OCI-LY3 (cell line): ENCODE data around the gene LIPC.

Experiments used
- H2AFZ ChIP-seq: fragments of 200-600, 300-600 bp; shearing (Covaris generic); 2 replicates; pipeline ENCODE4 v1.6.0; 2014; ENCODE audit warnings: antibody characterized with exemption, low read depth, low read length
- H3K27ac ChIP-seq: fragments of 200-600, 300-600 bp; sonication (generic); 2 replicates; pipeline ENCODE4 v1.5.1; 2014; ENCODE audit warnings: mild to moderate bottlenecking, low read length, moderate library complexity, mixed read lengths
- H3K27me3 ChIP-seq: fragments of 200-600, 300-600 bp; sonication (generic); 2 replicates; pipeline ENCODE4 v1.6.1; 2014; ENCODE audit warnings: low read depth, low read length, mixed read lengths
- H3K36me3 ChIP-seq: fragments of 200-600, 300-600 bp; sonication (generic); replicated peaks from 2 replicates; pipeline ENCODE3; 2014; ENCODE audit warnings: low read depth, low read length, mixed read lengths
- H3K4me1 ChIP-seq: fragments of 300-600, 200-600 bp; sonication (generic); 2 replicates; pipeline ENCODE4 v1.6.1; 2014; ENCODE audit warnings: low read length, mixed read lengths
- H3K4me2 ChIP-seq: fragments of 200-600, 300-600 bp; sonication (generic); 2 replicates; pipeline ENCODE4 v1.6.1; 2014; ENCODE audit warnings: low read length, mixed read lengths
- H3K4me3 ChIP-seq: fragments of 300-600, 200-600 bp; sonication (generic); 2 replicates; pipeline ENCODE4 v1.5.1; 2014; ENCODE audit warnings: antibody characterized with exemption, mild to moderate bottlenecking, low read length, moderate library complexity
- H3K79me2 ChIP-seq: fragments of 300-600, 200-600 bp; shearing (Covaris generic); 2 replicates; pipeline ENCODE4 v1.6.1; 2014; ENCODE audit warnings: mild to moderate bottlenecking, low read length, mixed read lengths
- H3K9ac ChIP-seq: fragments of 300-600, 200-600 bp; shearing (Covaris generic); 2 replicates; pipeline ENCODE4 v1.6.0; 2014; ENCODE audit warnings: mild to moderate bottlenecking, low read length, moderate library complexity
- H3K9me3 ChIP-seq: fragments of 200-600, 300-600 bp; shearing (Covaris generic); 2 replicates; pipeline ENCODE4 v1.6.1; 2014; ENCODE audit warnings: low read length, mixed read lengths; ENCODE audit not compliant: insufficient read depth
- H4K20me1 ChIP-seq: fragments of 200-600, 300-600 bp; sonication (generic); 2 replicates; pipeline ENCODE4 v1.6.1; 2016; ENCODE audit warnings: low read length, mixed read lengths; ENCODE audit not compliant: insufficient read depth
- EZH2phosphoT487 ChIP-seq: fragments of 200-600 bp; shearing (Covaris generic); IDR thresholded peaks from 2 replicates; pipeline ENCODE4 v1.6.1; 2018; ENCODE audit warnings: antibody characterized with exemption, mixed run types, low read depth
- TF ChIP-seq, protein P1 (sequence below): fragments of 200-600, 300-600 bp; sonication (generic); IDR thresholded peaks from 2 replicates; pipeline ENCODE4 v1.5.1; 2014; ENCODE audit warnings: antibody characterized with exemption, low read length, low read depth

The LIPC gene

DNA sequence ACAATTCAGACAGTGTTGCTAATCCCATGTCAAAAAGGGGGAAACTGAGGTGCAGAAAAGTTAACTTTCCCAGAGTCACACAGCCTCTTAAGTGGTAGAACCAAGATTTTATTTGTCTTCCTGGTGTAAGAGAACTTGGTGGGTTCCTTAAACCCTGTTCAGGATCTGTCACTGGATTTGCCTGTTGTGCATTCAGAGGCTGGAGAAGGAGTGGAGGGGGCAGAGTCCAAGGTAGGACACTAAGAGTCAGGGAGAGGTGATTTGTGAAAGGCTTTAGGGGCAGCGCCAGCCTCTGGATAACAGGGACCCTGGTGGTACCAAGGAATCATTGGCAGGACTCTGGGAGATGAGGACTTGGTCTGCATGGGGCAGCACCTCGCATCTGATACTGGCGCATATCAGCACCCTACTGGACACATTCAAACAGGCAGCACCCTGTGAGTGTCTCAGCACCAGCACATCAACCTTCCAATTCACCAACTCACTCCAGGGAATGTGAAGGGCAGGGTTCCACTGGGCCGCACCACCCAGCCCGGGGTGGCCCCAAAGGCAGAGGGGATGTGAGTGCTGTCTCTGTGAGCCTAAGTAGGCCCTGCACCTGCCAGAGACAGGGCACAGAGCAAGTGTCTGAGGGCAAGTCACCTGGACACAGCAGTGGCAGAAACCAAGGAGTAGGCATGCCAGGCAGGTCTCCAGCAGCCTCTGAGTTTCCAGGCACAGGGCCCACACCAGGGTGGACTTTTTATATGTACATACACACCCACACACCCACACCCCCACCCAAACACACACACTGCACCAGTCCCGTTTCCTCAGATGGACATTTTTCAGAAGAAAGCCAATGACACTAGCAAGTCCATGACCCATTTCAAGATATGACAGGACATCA lies 71.6 kb downstream of the LIPC start:
- no peak overlapping the region for H3K4me3 ChIP-seq
- no peaks in the 10 kb centered on the region for H3K27me3 ChIP-seq
- no peaks in the 10 kb centered on the region for H3K4me1 ChIP-seq
- H3K27ac ChIP-seq, result no peak overlapping the region
- H3K9ac ChIP-seq, result no peak overlapping the region
- H2AFZ ChIP-seq, result no peak overlapping the region
- no peaks in the 10 kb centered on the region for H3K9me3 ChIP-seq
- H3K4me2 ChIP-seq, result no peak overlapping the region
- no peaks in the 10 kb centered on the region for H3K36me3 ChIP-seq
- TF ChIP-seq, protein P1, sequence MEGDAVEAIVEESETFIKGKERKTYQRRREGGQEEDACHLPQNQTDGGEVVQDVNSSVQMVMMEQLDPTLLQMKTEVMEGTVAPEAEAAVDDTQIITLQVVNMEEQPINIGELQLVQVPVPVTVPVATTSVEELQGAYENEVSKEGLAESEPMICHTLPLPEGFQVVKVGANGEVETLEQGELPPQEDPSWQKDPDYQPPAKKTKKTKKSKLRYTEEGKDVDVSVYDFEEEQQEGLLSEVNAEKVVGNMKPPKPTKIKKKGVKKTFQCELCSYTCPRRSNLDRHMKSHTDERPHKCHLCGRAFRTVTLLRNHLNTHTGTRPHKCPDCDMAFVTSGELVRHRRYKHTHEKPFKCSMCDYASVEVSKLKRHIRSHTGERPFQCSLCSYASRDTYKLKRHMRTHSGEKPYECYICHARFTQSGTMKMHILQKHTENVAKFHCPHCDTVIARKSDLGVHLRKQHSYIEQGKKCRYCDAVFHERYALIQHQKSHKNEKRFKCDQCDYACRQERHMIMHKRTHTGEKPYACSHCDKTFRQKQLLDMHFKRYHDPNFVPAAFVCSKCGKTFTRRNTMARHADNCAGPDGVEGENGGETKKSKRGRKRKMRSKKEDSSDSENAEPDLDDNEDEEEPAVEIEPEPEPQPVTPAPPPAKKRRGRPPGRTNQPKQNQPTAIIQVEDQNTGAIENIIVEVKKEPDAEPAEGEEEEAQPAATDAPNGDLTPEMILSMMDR, result no peak
- no peak for TF ChIP-seq EZH2phosphoT487
- no peaks in the 10 kb centered on the region for H4K20me1 ChIP-seq
- no peaks in the 10 kb centered on the region for H3K79me2 ChIP-seq

DNA sequence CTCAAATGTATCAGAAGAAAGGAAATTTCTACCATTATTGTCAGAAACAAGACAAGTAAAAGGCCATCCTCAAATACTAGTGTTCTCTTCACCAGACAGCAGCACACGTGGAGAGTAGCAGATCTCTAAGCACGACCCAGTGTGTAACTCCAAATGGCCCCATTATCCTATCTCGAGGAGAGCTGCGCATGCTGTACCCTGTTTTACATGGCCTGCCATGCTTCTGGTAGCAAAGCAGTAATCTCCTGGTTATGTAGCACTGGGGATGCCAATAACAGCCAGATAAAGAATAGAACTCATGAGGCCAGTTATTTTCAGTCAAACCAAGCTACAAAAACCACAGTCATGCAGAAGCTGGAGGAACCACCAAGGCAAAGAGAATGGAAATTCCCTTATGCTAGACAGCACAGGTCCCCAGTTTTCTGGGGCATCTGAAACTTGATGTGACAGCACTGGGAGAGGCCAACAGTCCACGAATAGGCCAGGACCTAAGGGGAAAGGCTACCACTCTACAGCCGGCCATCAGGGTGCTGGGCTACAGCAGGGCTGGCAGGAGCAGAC lies 73.0 kb downstream of the LIPC start:
- Histone ChIP-seq H3K4me3 (no peak overlapping the region), H3K27ac (no peak overlapping the region), H3K79me2 (no peaks in the 10 kb centered on the region), H3K9me3 (no peaks in the 10 kb centered on the region), H4K20me1 (no peaks in the 10 kb centered on the region), H3K27me3 (no peaks in the 10 kb centered on the region), H3K4me2 (no peak overlapping the region), H3K4me1 (no peaks in the 10 kb centered on the region), H3K9ac (no peak overlapping the region), H3K36me3 (no peaks in the 10 kb centered on the region), H2AFZ (no peak overlapping the region)
- TF ChIP-seq, protein P1, result no peak
- no peak for TF ChIP-seq EZH2phosphoT487

DNA sequence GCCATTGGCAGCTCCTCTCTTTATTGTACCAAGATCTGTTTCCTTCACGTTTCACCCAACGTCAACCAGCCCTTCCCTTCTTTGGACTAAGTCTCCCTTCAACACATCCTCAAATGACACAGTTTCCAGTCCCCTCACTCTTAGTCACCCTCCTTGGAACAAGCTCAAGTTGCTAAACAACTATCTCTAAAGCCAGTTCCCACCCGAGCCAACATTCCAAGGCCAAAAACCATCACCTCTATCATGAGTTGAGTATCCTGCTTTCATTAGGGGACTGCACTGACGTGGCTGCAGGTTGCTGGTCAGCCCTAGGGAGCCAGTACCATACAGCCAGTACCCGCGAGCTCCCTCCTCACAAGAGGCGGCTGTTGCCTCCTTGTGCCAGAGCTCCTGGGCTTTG lies 73.8 kb downstream of the LIPC start:
- H2AFZ ChIP-seq, result no peak overlapping the region
- no peak overlapping the region for H3K27ac ChIP-seq
- H4K20me1 ChIP-seq, result no peaks in the 10 kb centered on the region
- TF ChIP-seq EZH2phosphoT487, result no peak
- no peaks in the 10 kb centered on the region for H3K36me3 ChIP-seq
- H3K79me2 ChIP-seq, result no peaks in the 10 kb centered on the region
- H3K4me1 ChIP-seq, result no peaks in the 10 kb centered on the region
- H3K9ac ChIP-seq, result no peak overlapping the region
- H3K4me2 ChIP-seq, result no peak overlapping the region
- no peaks in the 10 kb centered on the region for H3K9me3 ChIP-seq
- no peak overlapping the region for H3K4me3 ChIP-seq
- H3K27me3 ChIP-seq, result no peaks in the 10 kb centered on the region

DNA sequence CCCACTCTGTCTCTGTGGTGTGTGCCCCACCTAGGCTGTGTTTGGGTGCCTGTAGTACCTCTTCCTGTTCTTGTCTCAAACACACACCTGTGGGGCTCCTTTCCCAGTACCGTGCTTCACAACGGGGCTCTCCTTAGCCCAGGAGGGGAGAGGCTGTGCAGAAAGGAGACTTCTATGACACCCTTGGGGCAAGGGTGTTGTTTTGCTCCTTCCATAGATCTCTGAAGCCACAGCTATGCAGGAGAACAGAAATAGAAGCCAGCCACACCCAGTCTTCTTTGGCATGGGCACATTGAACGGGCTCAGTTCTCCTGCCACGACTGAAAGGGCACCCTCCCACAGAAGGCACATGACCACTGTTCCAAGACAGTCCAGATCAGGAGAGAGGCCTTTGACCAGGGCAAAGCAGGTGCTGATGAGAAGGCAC lies 74.3 kb downstream of the LIPC start:
- Histone ChIP-seq H3K79me2 (no peaks in the 10 kb centered on the region), H2AFZ (no peak overlapping the region), H3K4me1 (no peaks in the 10 kb centered on the region), H3K4me2 (no peak overlapping the region), H4K20me1 (no peaks in the 10 kb centered on the region), H3K36me3 (no peaks in the 10 kb centered on the region), H3K4me3 (no peak overlapping the region), H3K9ac (no peak overlapping the region), H3K27ac (no peak overlapping the region), H3K27me3 (no peaks in the 10 kb centered on the region), H3K9me3 (no peaks in the 10 kb centered on the region)
- TF ChIP-seq, protein P1, result no peak
- TF ChIP-seq EZH2phosphoT487, result no peak
